Adrenal gland (tissue), 12 donors: ENCODE data around the gene FAM114A1. TPM values are rescaled to one million over a fixed set of nuclear protein-coding genes. Genes with fewer than 3 reads are reported as not detected.
A peak's percentile ranks its signal among the peaks of the same experiment; 100 is the strongest.

Experiments
- DNase-seq, 7 donors: peaks; one replicate each; pipeline ENCODE4 v3.0.0-alpha.2; 2019 to 2020
- H3K27ac ChIP-seq, 5 donors: fragments of 200-600 bp; sonication (generic) in 4 of 5; 1 replicate in 3 of 5; 2 replicates in 2 of 5; pipeline versions ENCODE4 v1.5.1 to v1.8.0; 2016 to 2020; ENCODE audit warnings: mild to moderate bottlenecking in 1 of 5
- H3K27me3 ChIP-seq: fragments of 200-600 bp; 2 replicates; pipeline ENCODE4 v1.8.0; 2021
- H3K36me3 ChIP-seq, 2 donors: fragments of 200-600 bp; replicated peaks in 1 of 2; 1 replicate in 1 of 2; 2 replicates in 1 of 2; pipeline versions ENCODE4 v1.5.1 to v1.8.0; 2018 to 2022
- H3K4me1 ChIP-seq, 2 donors: fragments of 200-600 bp; replicated peaks in 1 of 2; 1 replicate in 1 of 2; 2 replicates in 1 of 2; pipeline versions ENCODE4 v1.5.1 to v1.8.0; 2018 to 2021
- H3K4me3 ChIP-seq, 4 donors: fragments of 200-600 bp; sonication (generic) in 3 of 4; one replicate each; pipeline ENCODE4 v1.5.1; 2016 to 2018
- H3K9me3 ChIP-seq, 3 donors: fragments of 200-600 bp; sonication (generic) in 1 of 3; replicated peaks in 1 of 3; 1 replicate in 2 of 3; 2 replicates in 1 of 3; pipeline versions ENCODE4 v1.5.1 to v1.8.0; 2016 to 2021
- POLR2A ChIP-seq, 2 donors: fragments of 450-650 bp; IDR thresholded peaks; one replicate each; pipeline ENCODE4 v1.6.1; 2017; ENCODE audit warnings: antibody characterized with exemption in 2 of 2, mild to moderate bottlenecking in 2 of 2, moderate library complexity in 1 of 2
- WGBS, 4 donors: extraction: QIAGEN DNeasy Blood & Tissue Kit in 2 of 4; methylation state at CpG; one replicate each; pipeline versions ENCODE4 v1.1.5 to v1.1.7; 2013 to 2017; 5-methylcytosine and 5-hydroxymethylcytosine counted together
- intact Hi-C, 2 donors: fragments of 100-400 bp; cut with DNase I; formaldehyde crosslinking; loops; one replicate each; pipeline versions ENCODE4 v1.14.1 to v1.15.0; 2022 to 2023
- polyA plus RNA-seq, 3 donors: library from polyadenylated mRNA; stranded (reverse); fragments of 200-250 nt in 2 of 3; fragments of 350-450 nt in 1 of 3; fragmentation: Illumina TruSeq in 1 of 3; extraction: RNeasy Lipid Tissue Mini Kit (QIAGEN cat#74804) in 1 of 3; gene quantifications; one replicate each; pipeline ENCODE4 v1.2.3, GENCODE V29; 2013 to 2014
- total RNA-seq, 9 donors: library from RNA; depleted of rRNA in 4 of 9; stranded (reverse); fragments of >200 nt in 4 of 9; fragments of 120-200 nt in 1 of 9; fragmentation: NEBNext Ultra II Directional in 1 of 9; extraction: Animal tissue kit (Norgen Biotek cat#: 25700) in 1 of 9; gene quantifications; one replicate each; pipeline versions ENCODE4 v1.1.0 to v1.2.4, GENCODE V29; 2013 to 2023
- TF ChIP-seq, protein P1 (sequence below), 6 experiments: fragments of 450-650 bp in 4 of 6; fragments of 200-600 bp in 2 of 6; sonication (generic) in 1 of 6; IDR thresholded peaks; 1 replicate in 5 of 6; 2 replicates in 1 of 6; pipeline versions ENCODE4 v1.5.1 to v1.8.0; 2016 to 2021; ENCODE audit warnings: antibody characterized with exemption in 6 of 6, mild to moderate bottlenecking in 2 of 6, moderate library complexity in 1 of 6
- donor health status: healthy with polysubstance abuse.
- donor health status: Bipolar disorder and iron deficiency.
- donor health status: DM: yes; HTN: yes; CAD: no.
- donor health status: DM: no; HTN: no; CAD: no.
- donor health status: DM: no; HTN: no; CAD: no.
- donor health status: DM: yes; HTN: yes; CAD: no.

FAM114A1 gene
- total and polyA plus RNA-seq, 12 donors: 29.3 to 335 (median 174) TPM

GRCh38 chr4:38925492-38926413 lies 58.1 kb downstream of the FAM114A1 start:
- WGBS, 4 donors: 73 to 86% (median 78%) methylated on average over 3 of the region's 3 CpGs
- Histone ChIP-seq H3K9me3 (no peaks in the 10 kb centered on the region), H3K4me3 (no peak overlapping the region), H3K27ac (peak overlapping the region in 1 of 5 donors; percentile 13), H3K27me3 (no peaks in the 10 kb centered on the region), H3K4me1 (peaks cover 0 to 4% of the 10 kb centered on the region in 2 donors), H3K36me3 (peaks cover 0 to 54% of the 10 kb centered on the region in 2 donors)
- no peak for DNase-seq
- TF ChIP-seq, protein P1, sequence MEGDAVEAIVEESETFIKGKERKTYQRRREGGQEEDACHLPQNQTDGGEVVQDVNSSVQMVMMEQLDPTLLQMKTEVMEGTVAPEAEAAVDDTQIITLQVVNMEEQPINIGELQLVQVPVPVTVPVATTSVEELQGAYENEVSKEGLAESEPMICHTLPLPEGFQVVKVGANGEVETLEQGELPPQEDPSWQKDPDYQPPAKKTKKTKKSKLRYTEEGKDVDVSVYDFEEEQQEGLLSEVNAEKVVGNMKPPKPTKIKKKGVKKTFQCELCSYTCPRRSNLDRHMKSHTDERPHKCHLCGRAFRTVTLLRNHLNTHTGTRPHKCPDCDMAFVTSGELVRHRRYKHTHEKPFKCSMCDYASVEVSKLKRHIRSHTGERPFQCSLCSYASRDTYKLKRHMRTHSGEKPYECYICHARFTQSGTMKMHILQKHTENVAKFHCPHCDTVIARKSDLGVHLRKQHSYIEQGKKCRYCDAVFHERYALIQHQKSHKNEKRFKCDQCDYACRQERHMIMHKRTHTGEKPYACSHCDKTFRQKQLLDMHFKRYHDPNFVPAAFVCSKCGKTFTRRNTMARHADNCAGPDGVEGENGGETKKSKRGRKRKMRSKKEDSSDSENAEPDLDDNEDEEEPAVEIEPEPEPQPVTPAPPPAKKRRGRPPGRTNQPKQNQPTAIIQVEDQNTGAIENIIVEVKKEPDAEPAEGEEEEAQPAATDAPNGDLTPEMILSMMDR (IDR thresholded peaks at IDR 0.05): no peak
- no peak for TF ChIP-seq POLR2A (IDR thresholded peaks at IDR 0.05)
- intact Hi-C loops: no loop called here

DNA sequence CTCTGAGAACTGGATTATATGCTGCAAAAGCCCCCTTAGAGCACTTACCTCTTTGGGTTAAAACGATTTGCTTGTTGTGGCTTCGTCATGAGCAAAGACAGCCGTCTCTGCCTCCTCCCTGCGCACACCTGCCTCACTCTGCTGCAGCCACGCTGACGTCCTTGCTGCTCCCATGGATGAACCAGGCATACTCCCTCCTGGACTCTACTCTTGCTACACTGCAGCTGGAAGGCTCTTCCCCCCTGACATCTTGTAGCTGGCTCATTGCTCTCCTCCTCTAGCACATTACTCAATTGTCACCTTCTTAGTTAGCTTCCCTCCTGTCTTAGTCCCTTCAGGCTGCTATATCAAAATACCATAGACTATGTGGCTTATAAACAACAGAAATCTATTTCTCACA lies 59.3 kb downstream of the FAM114A1 start:
- intact Hi-C loops: no loop called here
- no peak overlapping the region for H3K27ac ChIP-seq
- no peaks in the 10 kb centered on the region for H3K9me3 ChIP-seq
- no peak for DNase-seq
- TF ChIP-seq, protein P1 (IDR thresholded peaks at IDR 0.05): no peak
- no peak for TF ChIP-seq POLR2A (IDR thresholded peaks at IDR 0.05)
- peaks cover 0 to 53% of the 10 kb centered on the region in 2 donors for H3K36me3 ChIP-seq
- WGBS, 4 donors: 75 to 87% (median 83%) methylated on average over 6 of the region's 6 CpGs
- H3K27me3 ChIP-seq: no peaks in the 10 kb centered on the region
- peaks cover 0 to 4% of the 10 kb centered on the region in 2 donors for H3K4me1 ChIP-seq
- H3K4me3 ChIP-seq: no peak overlapping the region

- intact Hi-C loops: no loop called here
- 83 to 100% (median 90%) methylated on average over 2 to 3 of the region's 3 CpGs for WGBS, 4 donors
- no peak overlapping the region for H3K27ac ChIP-seq
- H3K27me3 ChIP-seq: no peaks in the 10 kb centered on the region
- H3K4me1 ChIP-seq: peaks cover 0 to 4% of the 10 kb centered on the region in 2 donors
- H3K4me3 ChIP-seq: no peak overlapping the region
- no peak for TF ChIP-seq POLR2A (IDR thresholded peaks at IDR 0.05)
- TF ChIP-seq, protein P1 (IDR thresholded peaks at IDR 0.05): no peak
- no peaks in the 10 kb centered on the region for H3K9me3 ChIP-seq
- peaks cover 0 to 60% of the 10 kb centered on the region in 2 donors for H3K36me3 ChIP-seq
- DNase-seq: no peak
Measured at GRCh38 chr4:38928568-38928967, 61.0 kb downstream of the FAM114A1 start.

- no peak overlapping the region for H3K4me3 ChIP-seq
- peaks cover 0 to 64% of the 10 kb centered on the region in 2 donors for H3K36me3 ChIP-seq
- H3K27me3 ChIP-seq: no peaks in the 10 kb centered on the region
- intact Hi-C loops: no loop called here
- H3K9me3 ChIP-seq: no peaks in the 10 kb centered on the region
- TF ChIP-seq, protein P1 (IDR thresholded peaks at IDR 0.05): no peak
- TF ChIP-seq POLR2A (IDR thresholded peaks at IDR 0.05): no peak
- H3K4me1 ChIP-seq: peaks cover 0 to 4% of the 10 kb centered on the region in 2 donors
- WGBS, 4 donors: 68 to 82% (median 75%) methylated on average over 8 to 9 of the region's 9 CpGs
- DNase-seq: no peak
- no peak overlapping the region for H3K27ac ChIP-seq
Measured at GRCh38 chr4:38928974-38929373, 61.4 kb downstream of the FAM114A1 start.
